WTC11 (cell line): ENCODE data around the gene CHERP. TPM values are rescaled to one million over a fixed set of nuclear protein-coding genes. Genes with fewer than 3 reads are reported as not detected.

Experiments
- ATAC-seq: fragments of 200-7000 bp; cut with Tn5 transposase; 2 replicates; pipeline ENCODE4 v1.10.0; 2021; ENCODE audit warnings: mild to moderate bottlenecking, moderate library complexity
- CTCF ChIA-PET: fragments of 300-600 bp; sonication (Branson Sonifier 250); formaldehyde crosslinking; loops from one replicate; lab custom pipeline; 2021; ENCODE audit warnings: antibody characterized with exemption; lab: Charles Lee
- POLR2A ChIA-PET: fragments of 350-600 bp; sonication (Branson Sonifier 250); formaldehyde crosslinking; loops from one replicate; lab custom pipeline; 2021; ENCODE audit warnings: antibody characterized with exemption; lab: Charles Lee
- DNase-seq: peaks from one replicate; pipeline ENCODE4 v3.0.0; 2021; ENCODE audit warnings: low spot score
- H3K27ac Mint-ChIP-seq: 2 replicates; pipeline ENCODE4 v1.8.0; 2021; ENCODE audit warnings: mixed read lengths
- H3K27me3 Mint-ChIP-seq: 2 replicates; pipeline ENCODE4 v1.8.0; 2021; ENCODE audit warnings: low read depth, mild to moderate bottlenecking, moderate library complexity, mixed read lengths
- H3K36me3 Mint-ChIP-seq: 2 replicates; pipeline ENCODE4 v1.8.0; 2021; ENCODE audit warnings: mixed read lengths
- H3K4me1 Mint-ChIP-seq: 2 replicates; pipeline ENCODE4 v1.8.0; 2022; ENCODE audit warnings: mixed read lengths
- H3K4me3 Mint-ChIP-seq: 2 replicates; pipeline ENCODE4 v1.8.0; 2021; ENCODE audit warnings: mild to moderate bottlenecking, moderate library complexity, mixed read lengths
- H3K9me3 Mint-ChIP-seq: 2 replicates; pipeline ENCODE4 v1.8.0; 2021; ENCODE audit warnings: mixed read lengths
- ATF2 ChIP-seq: sonication (generic); formaldehyde crosslinking; IDR thresholded peaks from 2 replicates; pipeline ENCODE4 v1.8.1; 2022; ENCODE audit warnings: low read depth, missing genetic modification reagents, borderline replicate concordance
- E2F4 ChIP-seq: sonication (generic); formaldehyde crosslinking; IDR thresholded peaks from 2 replicates; pipeline ENCODE4 v1.8.1; 2022; ENCODE audit warnings: low read depth, mild to moderate bottlenecking, moderate library complexity, missing genetic modification reagents, borderline replicate concordance
- MYBL2 ChIP-seq: sonication (generic); formaldehyde crosslinking; IDR thresholded peaks from 2 replicates; pipeline ENCODE4 v1.8.1; 2023; ENCODE audit warnings: mild to moderate bottlenecking, moderate library complexity, missing genetic modification reagents
- SMAD4 ChIP-seq: sonication (generic); formaldehyde crosslinking; IDR thresholded peaks from 2 replicates; pipeline ENCODE4 v1.8.0; 2022; ENCODE audit warnings: mild to moderate bottlenecking, missing genetic modification reagents
- SP1 ChIP-seq: sonication (generic); formaldehyde crosslinking; conservative IDR thresholded peaks from 2 replicates; pipeline ENCODE4 v1.8.1; 2022; ENCODE audit warnings: missing genetic modification reagents
- TP53 ChIP-seq: sonication (generic); formaldehyde crosslinking; IDR thresholded peaks from 2 replicates; pipeline ENCODE4 v1.8.1; 2023; ENCODE audit warnings: mild to moderate bottlenecking, missing genetic modification reagents
- ZBTB21 ChIP-seq: sonication (generic); formaldehyde crosslinking; IDR thresholded peaks from 2 replicates; pipeline ENCODE4 v1.8.1; 2023; ENCODE audit warnings: mild to moderate bottlenecking, missing genetic modification reagents, borderline replicate concordance
- ZNF121 ChIP-seq: sonication (generic); formaldehyde crosslinking; IDR thresholded peaks from 2 replicates; pipeline ENCODE4 v1.8.0; 2023; ENCODE audit warnings: missing genetic modification reagents
- ZNF317 ChIP-seq: sonication (generic); formaldehyde crosslinking; IDR thresholded peaks from 2 replicates; pipeline ENCODE4 v1.8.1; 2023; ENCODE audit warnings: low read depth, mild to moderate bottlenecking, moderate library complexity, missing genetic modification reagents, borderline replicate concordance
- ZNF396 ChIP-seq: fragments of 250-450 bp; sonication (Bioruptor Pico); IDR thresholded peaks from 2 replicates; pipeline ENCODE4 v1.8.0; 2021; ENCODE audit warnings: mild to moderate bottlenecking, moderate library complexity, borderline replicate concordance
- ZNF532 ChIP-seq: fragments of 250-450 bp; sonication (Bioruptor Pico); IDR thresholded peaks from 2 replicates; pipeline ENCODE4 v1.9.0; 2021; ENCODE audit warnings: mild to moderate bottlenecking, borderline replicate concordance
- ZNF671 ChIP-seq: fragments of 250-450 bp; sonication (Bioruptor Pico); IDR thresholded peaks from 2 replicates; pipeline ENCODE4 v1.8.0; 2021; ENCODE audit warnings: mild to moderate bottlenecking
- total RNA-seq: library from RNA; stranded (reverse); gene quantifications from 3 replicates; pipeline ENCODE4 v1.2.3, GENCODE V29; 2021
- TF ChIP-seq, protein P1 (sequence below): fragments of 250-450 bp; sonication (Bioruptor Pico); IDR thresholded peaks from 2 replicates; pipeline ENCODE4 v1.8.0; 2021; ENCODE audit warnings: mild to moderate bottlenecking

The CHERP gene
- total RNA-seq, 1 experiment from 2014 or later = 98.7 TPM

DNA sequence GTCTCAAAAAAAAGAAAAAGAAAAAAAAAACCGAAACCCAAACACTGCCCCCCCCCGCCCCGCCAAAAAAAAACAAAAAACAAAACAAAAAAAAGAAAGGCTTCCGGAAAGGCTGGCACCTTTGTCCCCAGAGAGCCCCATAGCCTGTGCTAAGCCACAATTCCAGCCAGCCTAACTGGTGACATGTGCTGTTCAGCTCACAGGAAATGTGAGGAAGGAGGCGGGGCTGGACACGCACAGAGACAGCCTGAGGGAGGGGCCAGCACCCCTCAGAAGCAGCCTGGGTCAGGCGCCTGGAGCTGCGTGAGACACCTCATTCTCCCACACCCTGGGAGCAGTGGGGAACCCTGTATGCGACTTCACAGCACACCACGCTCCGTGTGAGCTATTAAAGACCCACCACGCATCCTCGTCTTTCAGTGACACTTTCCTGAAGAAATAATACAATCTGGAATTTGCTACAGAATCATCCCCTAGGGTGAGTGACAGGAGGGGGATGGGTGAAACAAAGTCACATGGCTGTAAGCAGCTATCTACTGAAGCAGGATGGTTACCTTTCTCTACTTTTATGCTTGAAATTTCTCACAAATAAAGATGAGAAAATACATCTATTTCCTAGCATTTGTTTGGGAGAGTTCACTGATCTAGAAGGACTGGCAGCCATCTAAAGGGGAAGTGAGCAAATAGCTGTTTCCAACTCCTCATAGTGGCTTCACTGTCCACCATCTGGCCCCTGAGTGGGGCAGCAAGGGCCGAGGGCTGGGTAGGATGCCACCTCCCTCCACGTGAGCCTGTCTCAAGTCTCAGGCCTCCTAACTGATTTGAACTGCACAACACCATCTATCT lies 42.2 kb upstream of the CHERP start (continued):
- TF ChIP-seq, protein P1, sequence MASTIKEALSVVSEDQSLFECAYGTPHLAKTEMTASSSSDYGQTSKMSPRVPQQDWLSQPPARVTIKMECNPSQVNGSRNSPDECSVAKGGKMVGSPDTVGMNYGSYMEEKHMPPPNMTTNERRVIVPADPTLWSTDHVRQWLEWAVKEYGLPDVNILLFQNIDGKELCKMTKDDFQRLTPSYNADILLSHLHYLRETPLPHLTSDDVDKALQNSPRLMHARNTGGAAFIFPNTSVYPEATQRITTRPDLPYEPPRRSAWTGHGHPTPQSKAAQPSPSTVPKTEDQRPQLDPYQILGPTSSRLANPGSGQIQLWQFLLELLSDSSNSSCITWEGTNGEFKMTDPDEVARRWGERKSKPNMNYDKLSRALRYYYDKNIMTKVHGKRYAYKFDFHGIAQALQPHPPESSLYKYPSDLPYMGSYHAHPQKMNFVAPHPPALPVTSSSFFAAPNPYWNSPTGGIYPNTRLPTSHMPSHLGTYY = no peak
- TF ChIP-seq ATF2 = no peak
- TF ChIP-seq ZNF121 (CRISPR knock-in tag) = no peak
- TF ChIP-seq MYBL2 (CRISPR knock-in tag) = no peak

GRCh38 chr19:16582486-16583261 lies 40.4 kb upstream of the CHERP start:
- Mint-ChIP-seq H3K27me3 (no peaks in the 10 kb centered on the region), H3K27ac (peak overlapping the region; percentile 61), H3K4me1 (peaks cover 45% of the 10 kb centered on the region), H3K9me3 (no peaks in the 10 kb centered on the region), H3K4me3 (no peak overlapping the region), H3K36me3 (peaks cover 4% of the 10 kb centered on the region; the same call in 1 of the 2 replicates)
- DNase-seq (no peak), ATAC-seq (no peak)
- ChIA-PET POLR2A (no interaction called here), CTCF (interaction anchor here (0.6 kb wide), 1 partner anchor 1221 kb away, joined by 4 read pairs; no protein-coding TSS in a partner anchor)
- TF ChIP-seq ZNF671 (CRISPR knock-in tag) = no peak
- no peak for TF ChIP-seq E2F4 (CRISPR knock-in tag)
- no peak for TF ChIP-seq ZNF396
- TF ChIP-seq ZNF532 (CRISPR knock-in tag) = no peak
- no peak for TF ChIP-seq ZNF317
- TF ChIP-seq ZBTB21 (CRISPR knock-in tag) = no peak
- TF ChIP-seq SMAD4 (CRISPR knock-in tag) = no peak

DNA sequence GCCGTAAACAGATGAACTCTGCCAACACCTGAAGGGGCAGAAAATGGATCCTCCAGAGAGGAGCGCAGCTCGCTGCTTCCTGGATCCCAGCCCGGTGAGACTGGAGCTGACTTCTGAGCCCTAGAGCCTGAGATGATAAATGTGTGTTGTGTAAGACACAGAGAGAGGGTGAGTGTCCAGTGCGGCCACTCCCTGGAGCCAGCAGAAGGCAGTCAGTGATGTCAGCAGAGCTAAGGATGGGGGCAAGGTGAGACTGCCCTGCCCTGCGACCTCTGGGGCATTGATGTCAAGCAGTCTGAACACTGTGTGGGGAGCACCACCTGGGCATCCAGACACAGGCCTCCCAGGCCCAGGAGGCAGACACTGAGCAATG lies 39.7 kb upstream of the CHERP start:
- POLR2A ChIA-PET = no interaction called here
- H3K27ac Mint-ChIP-seq = peak overlapping the region; percentile 89

More for the DNA sequence above, 39.7 kb upstream of the CHERP start:
- CTCF ChIA-PET = no interaction called here
- no peak for ATAC-seq
- H3K9me3 Mint-ChIP-seq = no peaks in the 10 kb centered on the region
- DNase-seq = no peak
- H3K4me3 Mint-ChIP-seq = no peak overlapping the region
- H3K4me1 Mint-ChIP-seq = peaks cover 38% of the 10 kb centered on the region
- peaks cover 4% of the 10 kb centered on the region; the same call in 1 of the 2 replicates for H3K36me3 Mint-ChIP-seq
- TF ChIP-seq SP1 (no peak), TP53 (CRISPR knock-in tag) (no peak)
- no peaks in the 10 kb centered on the region for H3K27me3 Mint-ChIP-seq
